ENCODE results near the gene MED12L. TPM values are rescaled to one million over a fixed set of nuclear protein-coding genes. Genes with fewer than 3 reads are reported as not detected.

MED12L gene
- total RNA-seq, 1 experiment from 2014 or later: 14.9 TPM

GRCh38 chr3:151168269-151169094 lies 83.0 kb downstream of the MED12L start:
- H3T11ph ChIP-seq (ENCODE audit: low read length): no peak overlapping the region
- no peak overlapping the region for H2BK20ac ChIP-seq (ENCODE audit: low read depth, low read length, poor library complexity, severe bottlenecking)
- no peak overlapping the region for H3K18ac ChIP-seq (ENCODE audit: insufficient read length, low read depth, low read length)
- no peaks in the 10 kb centered on the region for H3K79me2 ChIP-seq (ENCODE audit: insufficient read depth, low read length)
- Mint-ChIP-seq H3K4me1 (peaks cover 7 to 12% of the 10 kb centered on the region in 2 experiments), H3K4me3 (no peak overlapping the region; a peak in 1 of 5 replicates), H3K27me3 (ENCODE audit: low read depth) (no peaks in the 10 kb centered on the region), H3K27ac (no peak overlapping the region), H3K36me3 (ENCODE audit: insufficient read depth in 1 of 3, low read depth in 3 of 3) (peaks cover 0 to 13% (median 6%) of the 10 kb centered on the region in 3 experiments; a peak in 3 of 7 replicates), H3K9me3 (no peaks in the 10 kb centered on the region)
- TF ChIP-seq CTCF (conservative IDR thresholded peaks at IDR 0.05): peak; percentile 89
- no peaks in the 10 kb centered on the region for H4K20me1 ChIP-seq (ENCODE audit: control insufficient read depth, insufficient read depth, insufficient read length)
- no peak overlapping the region for H2BK120ac ChIP-seq (ENCODE audit: low read depth, low read length, poor library complexity, severe bottlenecking)
- no peak overlapping the region for H3K4ac ChIP-seq (ENCODE audit: low read depth, low read length)
- no peak overlapping the region for H4K5ac ChIP-seq (ENCODE audit: insufficient read length, low read depth, low read length)
- H2AK5ac ChIP-seq (ENCODE audit: insufficient read length, low read length): no peak overlapping the region
- no peak overlapping the region for H2AFZ ChIP-seq (ENCODE audit: low read length)
- no peak overlapping the region for H2BK5ac ChIP-seq (ENCODE audit: insufficient read length, low read length)
- 100% methylated on average over 1 of the region's 7 CpGs for WGBS (ENCODE audit: extremely low coverage, insufficient read length, low lambda C conversion rate)
- H3K27ac ChIP-seq (ENCODE audit: insufficient read length, low read depth, low read length): no peak overlapping the region
- H4K8ac ChIP-seq (replicated peaks; ENCODE audit: insufficient read length, low read depth, low read length): no peak overlapping the region
- no peaks in the 10 kb centered on the region for H3K27me3 ChIP-seq (ENCODE audit: insufficient read depth, low read length)
- H3K4me1 ChIP-seq (ENCODE audit: insufficient read depth, low read length): peaks cover 2% of the 10 kb centered on the region; the same call in 1 of the 2 replicates
- H3K23ac ChIP-seq (ENCODE audit: insufficient read length, low read depth, low read length): no peak overlapping the region
- no peak overlapping the region for H3K4me2 ChIP-seq (ENCODE audit: insufficient read depth, insufficient read length, low read length)
- H3K79me1 ChIP-seq (ENCODE audit: insufficient read depth, low read depth, low read length, poor library complexity, severe bottlenecking): no peaks in the 10 kb centered on the region
- no peak overlapping the region for H3K9ac ChIP-seq (ENCODE audit: extremely low read depth, insufficient read length, low read length)
- H4K91ac ChIP-seq (ENCODE audit: insufficient read length, low read depth, low read length): no peak overlapping the region
- peak; percentile 71 for DNase-seq
- no peak overlapping the region for H3K14ac ChIP-seq (ENCODE audit: insufficient read depth, low read length)
- no peak overlapping the region for H2BK12ac ChIP-seq (ENCODE audit: insufficient read length, low read depth, low read length)
- H2BK15ac ChIP-seq (ENCODE audit: low read depth, low read length): no peak overlapping the region
- H3K23me2 ChIP-seq (ENCODE audit: insufficient read length, low read depth, low read length, poor library complexity, severe bottlenecking): no peaks in the 10 kb centered on the region
- no peak overlapping the region for H3K56ac ChIP-seq (ENCODE audit: insufficient read length, low read depth, low read length)
- no peaks in the 10 kb centered on the region for H3K9me3 ChIP-seq (ENCODE audit: control insufficient read depth, low read depth, low read length)

All from H9 (cell line).